Common myeloid progenitor, CD34-positive (primary cell): ENCODE data around the gene ABLIM2.

Source experiments
- CTCF ChIA-PET: fragments of 350-600 bp; sonication (Branson Sonifier 250); formaldehyde crosslinking; loops from one replicate; lab custom pipeline; 2021; ENCODE audit warnings: antibody characterized with exemption; lab: Charles Lee
- POLR2A ChIA-PET: fragments of 350-600 bp; sonication (Branson Sonifier 250); formaldehyde crosslinking; loops from one replicate; lab custom pipeline; 2021; ENCODE audit warnings: antibody characterized with exemption; lab: Charles Lee
- DNase-seq, 3 donors: peaks; one replicate each; pipeline versions ENCODE4 v3.0.0 to v3.0.0-alpha.2; 2013
- H3K27ac ChIP-seq, 2 experiments: 1 replicate in 1 of 2; 2 replicates in 1 of 2; pipeline ENCODE4 v1.7.0; 2013; ENCODE audit warnings: inconsistent platforms in 2 of 2, low read length in 2 of 2, mild to moderate bottlenecking in 2 of 2, low read depth in 1 of 2, moderate library complexity in 1 of 2; ENCODE audit not compliant: severe bottlenecking in 2 of 2, insufficient read depth in 1 of 2, poor library complexity in 1 of 2
- H3K27me3 ChIP-seq, 5 experiments: replicated peaks in 2 of 5; 1 replicate in 3 of 5; 2 replicates in 2 of 5; pipeline versions ENCODE4 v1.6.1 to v1.7.0; 2013; ENCODE audit warnings: low read length in 4 of 5, mild to moderate bottlenecking in 2 of 5, moderate library complexity in 2 of 5, inconsistent platforms in 1 of 5; ENCODE audit not compliant: insufficient read depth in 5 of 5, control insufficient read depth in 4 of 5
- H3K36me3 ChIP-seq, 4 experiments: 1 replicate in 2 of 4; 2 replicates in 2 of 4; pipeline versions ENCODE4 v1.6.1 to v1.7.0; 2013; ENCODE audit warnings: low read length in 3 of 4, control low read depth in 1 of 4, mild to moderate bottlenecking in 1 of 4; ENCODE audit not compliant: control insufficient read depth in 4 of 4, insufficient read depth in 4 of 4
- H3K4me1 ChIP-seq, 4 experiments: 1 replicate in 3 of 4; 2 replicates in 1 of 4; pipeline versions ENCODE4 v1.6.1 to v1.7.1; 2013; ENCODE audit warnings: low read length in 3 of 4, mild to moderate bottlenecking in 3 of 4, control low read depth in 1 of 4, inconsistent platforms in 1 of 4, moderate library complexity in 1 of 4; ENCODE audit not compliant: control insufficient read depth in 4 of 4, insufficient read depth in 4 of 4; ENCODE audit errors: control extremely low read depth in 1 of 4
- H3K4me3 ChIP-seq, 7 experiments: 1 replicate in 4 of 7; 2 replicates in 3 of 7; pipeline versions ENCODE4 v1.5.1 to v1.7.0; 2013; ENCODE audit warnings: mild to moderate bottlenecking in 7 of 7, low read length in 6 of 7, moderate library complexity in 6 of 7, inconsistent platforms in 2 of 7, low read depth in 2 of 7, control low read depth in 1 of 7; ENCODE audit not compliant: insufficient read depth in 4 of 7, control insufficient read depth in 1 of 7; ENCODE audit errors: extremely low read depth in 1 of 7
- H3K9me3 ChIP-seq, 5 experiments: 1 replicate in 4 of 5; 2 replicates in 1 of 5; pipeline versions ENCODE4 v1.6.1 to v1.7.1; 2013; ENCODE audit warnings: low read length in 4 of 5, mild to moderate bottlenecking in 2 of 5, inconsistent platforms in 1 of 5, low read depth in 1 of 5, moderate library complexity in 1 of 5; ENCODE audit not compliant: control insufficient read depth in 4 of 5, insufficient read depth in 2 of 5; ENCODE audit errors: control extremely low read depth in 1 of 5
- WGBS: methylation state at CpG from one replicate; pipeline ENCODE4 v1.1.5; 2013; ENCODE audit not compliant: insufficient coverage; 5-methylcytosine and 5-hydroxymethylcytosine counted together

ABLIM2 gene

GRCh38 chr4:8072235-8072968 lies 86.2 kb downstream of the ABLIM2 start:
- Histone ChIP-seq H3K27me3 (peaks cover 2 to 90% (median 18%) of the 10 kb centered on the region in 5 experiments), H3K27ac (no peak overlapping the region), H3K36me3 (no peaks in the 10 kb centered on the region), H3K9me3 (no peaks in the 10 kb centered on the region), H3K4me3 (no peak overlapping the region), H3K4me1 (no peaks in the 10 kb centered on the region)
- WGBS = 61% methylated on average over 16 of the region's 20 CpGs
- ChIA-PET CTCF (no interaction called here), POLR2A (no interaction called here)
- no peak for DNase-seq

GRCh38 chr4:8071766-8072165 lies 86.8 kb downstream of the ABLIM2 start:
- ChIA-PET CTCF (no interaction called here), POLR2A (no interaction called here)
- H3K4me1 ChIP-seq = no peaks in the 10 kb centered on the region
- H3K9me3 ChIP-seq = peaks cover 0 to 2% (median 0%) of the 10 kb centered on the region in 5 experiments
- H3K27ac ChIP-seq = no peak overlapping the region
- WGBS = 31% methylated on average over 20 of the region's 23 CpGs
- no peak for DNase-seq
- no peaks in the 10 kb centered on the region for H3K36me3 ChIP-seq
- peaks cover 2 to 92% (median 18%) of the 10 kb centered on the region in 5 experiments for H3K27me3 ChIP-seq
- H3K4me3 ChIP-seq = no peak overlapping the region

GRCh38 chr4:8070736-8071718 lies 87.6 kb downstream of the ABLIM2 start:
- Histone ChIP-seq H3K27ac (no peak overlapping the region), H3K4me3 (no peak overlapping the region), H3K9me3 (peaks cover 0 to 3% (median 0%) of the 10 kb centered on the region in 5 experiments), H3K36me3 (no peaks in the 10 kb centered on the region), H3K4me1 (no peaks in the 10 kb centered on the region), H3K27me3 (peaks cover 2 to 90% (median 16%) of the 10 kb centered on the region in 5 experiments)
- DNase-seq = no peak
- ChIA-PET POLR2A (no interaction called here), CTCF (no interaction called here)
- WGBS = 37% methylated on average over 22 of the region's 30 CpGs

GRCh38 chr4:8069102-8069752 lies 89.4 kb downstream of the ABLIM2 start:
- POLR2A ChIA-PET = no interaction called here
- Histone ChIP-seq H3K27me3 (peaks cover 2 to 77% (median 14%) of the 10 kb centered on the region in 5 experiments), H3K4me1 (no peaks in the 10 kb centered on the region), H3K4me3 (no peak overlapping the region), H3K36me3 (no peaks in the 10 kb centered on the region), H3K27ac (no peak overlapping the region), H3K9me3 (peaks cover 0 to 13% (median 9%) of the 10 kb centered on the region in 5 experiments)
- 92% methylated on average over 27 of the region's 27 CpGs for WGBS
- CTCF ChIA-PET = no interaction called here
- no peak for DNase-seq

GRCh38 chr4:8067945-8068896 lies 90.4 kb downstream of the ABLIM2 start:
- H3K9me3 ChIP-seq = peaks cover 0 to 23% (median 18%) of the 10 kb centered on the region in 5 experiments
- H3K4me3 ChIP-seq = no peak overlapping the region
- H3K36me3 ChIP-seq = no peaks in the 10 kb centered on the region
- POLR2A ChIA-PET = no interaction called here
- CTCF ChIA-PET = no interaction called here
- no peaks in the 10 kb centered on the region for H3K4me1 ChIP-seq
- DNase-seq = no peak
- no peak overlapping the region for H3K27ac ChIP-seq
- 77% methylated on average over 27 of the region's 28 CpGs for WGBS
- H3K27me3 ChIP-seq = peaks cover 0 to 70% (median 12%) of the 10 kb centered on the region in 5 experiments

- Histone ChIP-seq H3K27ac (no peak overlapping the region), H3K4me3 (no peak overlapping the region), H3K36me3 (no peaks in the 10 kb centered on the region), H3K9me3 (peaks cover 0 to 29% (median 21%) of the 10 kb centered on the region in 5 experiments), H3K4me1 (no peaks in the 10 kb centered on the region), H3K27me3 (peaks cover 0 to 62% (median 10%) of the 10 kb centered on the region in 5 experiments)
- no peak for DNase-seq
- ChIA-PET CTCF (no interaction called here), POLR2A (no interaction called here)
- WGBS = 85% methylated on average over 15 of the region's 20 CpGs
Observed at GRCh38 chr4:8067274-8067936, 91.2 kb downstream of the ABLIM2 start.
